Daoy (cell line): ENCODE results near the gene FGF14. TPM values are rescaled to one million over a fixed set of nuclear protein-coding genes. Genes with fewer than 3 reads are reported as not detected.

Source experiments
- DNase-seq: peaks from one replicate; pipeline ENCODE4 v3.0.0-alpha.2; 2015; ENCODE audit warnings: low read depth
- total RNA-seq: library from RNA; depleted of rRNA; stranded (reverse); fragments of >200 nt; shearing (Covaris generic); gene quantifications from 2 replicates; pipeline ENCODE4 v1.2.3, GENCODE V29; 2014

Gene FGF14
- total RNA-seq, 1 experiment from 2014 or later: 0.06 TPM

- DNase-seq: no peak
Measured at GRCh38 chr13:102310691-102311418, 91.0 kb downstream of the FGF14 start.

GRCh38 chr13:102309110-102309509 lies 92.7 kb downstream of the FGF14 start:
- DNase-seq: no peak

GRCh38 chr13:102302534-102302933 lies 99.3 kb downstream of the FGF14 start:
- no peak for DNase-seq

- no peak for DNase-seq
Measured at GRCh38 chr13:102300379-102300778, 101.5 kb downstream of the FGF14 start.

GRCh38 chr13:102299366-102299765 lies 102.5 kb downstream of the FGF14 start:
- no peak for DNase-seq

- no peak for DNase-seq
Measured at GRCh38 chr13:102298051-102298450, 103.8 kb downstream of the FGF14 start.

- no peak for DNase-seq
Measured at GRCh38 chr13:102295316-102296048, 106.4 kb downstream of the FGF14 start.

- DNase-seq: no peak
Measured at GRCh38 chr13:102294407-102295018, 107.3 kb downstream of the FGF14 start.

- DNase-seq: no peak
Measured at GRCh38 chr13:102293723-102294122, 108.1 kb downstream of the FGF14 start.

GRCh38 chr13:102291587-102292218 lies 110.1 kb downstream of the FGF14 start:
- DNase-seq: no peak

GRCh38 chr13:102289606-102290005 lies 112.2 kb downstream of the FGF14 start:
- DNase-seq: no peak

- DNase-seq: peak; percentile 41
Measured at GRCh38 chr13:102286326-102286725, 115.5 kb downstream of the FGF14 start.

GRCh38 chr13:102280366-102280765 lies 121.5 kb downstream of the FGF14 start:
- DNase-seq: no peak

GRCh38 chr13:102277286-102277685 lies 124.6 kb downstream of the FGF14 start:
- DNase-seq: no peak

- DNase-seq: no peak
Measured at GRCh38 chr13:102276404-102276803, 125.4 kb downstream of the FGF14 start.

- no peak for DNase-seq
Measured at GRCh38 chr13:102275969-102276368, 125.9 kb downstream of the FGF14 start.

- no peak for DNase-seq
Measured at GRCh38 chr13:102273111-102273510, 128.7 kb downstream of the FGF14 start.

GRCh38 chr13:102267191-102267590 lies 134.7 kb downstream of the FGF14 start:
- DNase-seq: no peak

- DNase-seq: no peak
Measured at GRCh38 chr13:102261809-102262208, 140.0 kb downstream of the FGF14 start.

- DNase-seq: no peak
Measured at GRCh38 chr13:102261316-102261715, 140.5 kb downstream of the FGF14 start.

- no peak for DNase-seq
Measured at GRCh38 chr13:102260256-102260655, 141.6 kb downstream of the FGF14 start.

GRCh38 chr13:102255409-102255808 lies 146.4 kb downstream of the FGF14 start:
- no peak for DNase-seq
